SK-N-SH treated with all-trans-retinoic acid at 6 μM for 48 hours (cell line): ENCODE results near the gene ST6GAL1.

Experiments
- ATAC-seq: fragments of 200-7000 bp; cut with Tn5 transposase; 3 replicates; pipeline ENCODE4 v1.9.1; 2020; ENCODE audit warnings: mild to moderate bottlenecking, moderate library complexity
- BACH2 ChIP-seq: fragments of 250-450 bp; sonication (Bioruptor Pico); IDR thresholded peaks from 2 replicates; pipeline ENCODE4 v1.9.0; 2021; ENCODE audit warnings: mild to moderate bottlenecking, borderline replicate concordance
- CSDC2 ChIP-seq: fragments of 250-450 bp; sonication (Bioruptor Pico); IDR thresholded peaks from 2 replicates; pipeline ENCODE4 v1.5.0; 2020; ENCODE audit warnings: mild to moderate bottlenecking, moderate library complexity
- ESRRG ChIP-seq: fragments of 250-450 bp; sonication (Bioruptor Pico); IDR thresholded peaks from 2 replicates; pipeline ENCODE4 v1.6.1; 2021; ENCODE audit warnings: mild to moderate bottlenecking
- GLIS3 ChIP-seq: fragments of 250-450 bp; sonication (Bioruptor Pico); IDR thresholded peaks from 2 replicates; pipeline ENCODE4 v1.5.0; 2020; ENCODE audit warnings: mild to moderate bottlenecking, moderate library complexity
- ISL1 ChIP-seq: fragments of 250-450 bp; sonication (Bioruptor Pico); IDR thresholded peaks from 2 replicates; pipeline ENCODE4 v2.1.2; 2022; ENCODE audit warnings: mild to moderate bottlenecking, moderate library complexity
- PPARA ChIP-seq: fragments of 250-450 bp; sonication (Bioruptor Pico); IDR thresholded peaks from 2 replicates; pipeline ENCODE4 v1.5.0; 2020; ENCODE audit warnings: mild to moderate bottlenecking, borderline replicate concordance
- RARB ChIP-seq: fragments of 250-450 bp; sonication (Bioruptor Pico); IDR thresholded peaks from 2 replicates; pipeline ENCODE4 v1.8.0; 2021; ENCODE audit warnings: mild to moderate bottlenecking, moderate library complexity
- SNAI2 ChIP-seq: fragments of 250-450 bp; sonication (Bioruptor Pico); IDR thresholded peaks from 2 replicates; pipeline ENCODE4 v1.5.0; 2020; ENCODE audit warnings: mild to moderate bottlenecking, moderate library complexity
- TCF4 ChIP-seq: fragments of 250-450 bp; sonication (Bioruptor Pico); IDR thresholded peaks from 2 replicates; pipeline ENCODE4 v1.8.0; 2021; ENCODE audit warnings: mild to moderate bottlenecking, moderate library complexity, borderline replicate concordance
- TOX ChIP-seq: fragments of 250-450 bp; sonication (Bioruptor Pico); IDR thresholded peaks from 2 replicates; pipeline ENCODE4 v1.8.0; 2021; ENCODE audit warnings: mild to moderate bottlenecking, moderate library complexity, borderline replicate concordance
- ZC3H10 ChIP-seq: fragments of 250-450 bp; sonication (Bioruptor Pico); IDR thresholded peaks from 2 replicates; pipeline ENCODE4 v1.5.1; 2021; ENCODE audit warnings: mild to moderate bottlenecking, moderate library complexity
- ZFP30 ChIP-seq: fragments of 450-650 bp; formaldehyde crosslinking; IDR thresholded peaks from 2 replicates; pipeline ENCODE4 v1.5.0; 2022; ENCODE audit warnings: mild to moderate bottlenecking, moderate library complexity
- ZNF565 ChIP-seq: fragments of 450-650 bp; formaldehyde crosslinking; conservative IDR thresholded peaks from 2 replicates; pipeline ENCODE4 v1.5.0; 2020; ENCODE audit warnings: low read depth, mild to moderate bottlenecking, moderate library complexity
- ZNF70 ChIP-seq: fragments of 450-650 bp; formaldehyde crosslinking; IDR thresholded peaks from 2 replicates; pipeline ENCODE4 v1.5.0; 2020; ENCODE audit warnings: mild to moderate bottlenecking, moderate library complexity
- ZNF8 ChIP-seq: fragments of 450-650 bp; formaldehyde crosslinking; IDR thresholded peaks from 2 replicates; pipeline ENCODE4 v1.5.0; 2020; ENCODE audit warnings: mild to moderate bottlenecking, moderate library complexity
- TF ChIP-seq, protein P1 (sequence below): fragments of 250-450 bp; sonication (Bioruptor Pico); IDR thresholded peaks from 2 replicates; pipeline ENCODE4 v1.8.0; 2021; ENCODE audit warnings: low read depth, mild to moderate bottlenecking, moderate library complexity, borderline replicate concordance
- TF ChIP-seq, protein P2 (sequence below): fragments of 250-450 bp; sonication (Bioruptor Pico); IDR thresholded peaks from 2 replicates; pipeline ENCODE4 v1.8.0; 2020; ENCODE audit warnings: mild to moderate bottlenecking, moderate library complexity, borderline replicate concordance
- TF ChIP-seq, protein P3 (sequence below): fragments of 250-450 bp; sonication (Bioruptor Pico); IDR thresholded peaks from 2 replicates; pipeline ENCODE4 v1.5.1; 2020; ENCODE audit warnings: low read depth, mild to moderate bottlenecking, moderate library complexity
- TF ChIP-seq, protein P4 (sequence below): fragments of 250-450 bp; sonication (Bioruptor Pico); IDR thresholded peaks from 2 replicates; pipeline ENCODE4 v1.5.0; 2020; ENCODE audit warnings: mild to moderate bottlenecking, moderate library complexity

The ST6GAL1 gene

DNA sequence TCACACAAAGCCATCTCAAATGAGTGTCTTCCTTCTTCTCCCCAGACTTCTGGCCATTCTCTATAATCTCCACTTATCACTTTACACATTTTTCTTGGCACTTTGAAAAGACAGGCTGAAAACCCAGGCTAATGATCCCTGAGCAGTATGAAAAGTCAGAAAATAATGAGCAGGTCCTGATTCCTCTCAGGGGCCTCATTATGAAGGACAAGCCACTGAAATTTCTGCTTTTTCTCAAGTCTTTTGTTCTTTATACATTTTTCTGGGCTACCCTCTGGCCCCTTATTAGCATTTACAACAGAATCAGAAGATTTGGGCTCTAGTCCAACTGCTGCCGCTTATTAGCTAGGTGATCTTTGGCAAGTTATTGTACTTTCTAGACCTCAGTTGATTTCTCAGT lies 9.5 kb upstream of the ST6GAL1 start:
- ATAC-seq, result no peak
- TF ChIP-seq CSDC2 (CRISPR knock-in tag), result no peak
- no peak for TF ChIP-seq ZNF565 (CRISPR knock-in tag)
- TF ChIP-seq SNAI2, result no peak
- no peak for TF ChIP-seq ZNF70
- TF ChIP-seq, protein P1, sequence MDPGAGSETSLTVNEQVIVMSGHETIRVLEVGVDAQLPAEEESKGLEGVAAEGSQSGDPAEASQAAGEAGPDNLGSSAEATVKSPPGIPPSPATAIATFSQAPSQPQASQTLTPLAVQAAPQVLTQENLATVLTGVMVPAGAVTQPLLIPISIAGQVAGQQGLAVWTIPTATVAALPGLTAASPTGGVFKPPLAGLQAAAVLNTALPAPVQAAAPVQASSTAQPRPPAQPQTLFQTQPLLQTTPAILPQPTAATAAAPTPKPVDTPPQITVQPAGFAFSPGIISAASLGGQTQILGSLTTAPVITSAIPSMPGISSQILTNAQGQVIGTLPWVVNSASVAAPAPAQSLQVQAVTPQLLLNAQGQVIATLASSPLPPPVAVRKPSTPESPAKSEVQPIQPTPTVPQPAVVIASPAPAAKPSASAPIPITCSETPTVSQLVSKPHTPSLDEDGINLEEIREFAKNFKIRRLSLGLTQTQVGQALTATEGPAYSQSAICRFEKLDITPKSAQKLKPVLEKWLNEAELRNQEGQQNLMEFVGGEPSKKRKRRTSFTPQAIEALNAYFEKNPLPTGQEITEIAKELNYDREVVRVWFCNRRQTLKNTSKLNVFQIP (CRISPR knock-in tag), result no peak
- no peak for TF ChIP-seq ZFP30 (CRISPR knock-in tag)
- TF ChIP-seq, protein P2, sequence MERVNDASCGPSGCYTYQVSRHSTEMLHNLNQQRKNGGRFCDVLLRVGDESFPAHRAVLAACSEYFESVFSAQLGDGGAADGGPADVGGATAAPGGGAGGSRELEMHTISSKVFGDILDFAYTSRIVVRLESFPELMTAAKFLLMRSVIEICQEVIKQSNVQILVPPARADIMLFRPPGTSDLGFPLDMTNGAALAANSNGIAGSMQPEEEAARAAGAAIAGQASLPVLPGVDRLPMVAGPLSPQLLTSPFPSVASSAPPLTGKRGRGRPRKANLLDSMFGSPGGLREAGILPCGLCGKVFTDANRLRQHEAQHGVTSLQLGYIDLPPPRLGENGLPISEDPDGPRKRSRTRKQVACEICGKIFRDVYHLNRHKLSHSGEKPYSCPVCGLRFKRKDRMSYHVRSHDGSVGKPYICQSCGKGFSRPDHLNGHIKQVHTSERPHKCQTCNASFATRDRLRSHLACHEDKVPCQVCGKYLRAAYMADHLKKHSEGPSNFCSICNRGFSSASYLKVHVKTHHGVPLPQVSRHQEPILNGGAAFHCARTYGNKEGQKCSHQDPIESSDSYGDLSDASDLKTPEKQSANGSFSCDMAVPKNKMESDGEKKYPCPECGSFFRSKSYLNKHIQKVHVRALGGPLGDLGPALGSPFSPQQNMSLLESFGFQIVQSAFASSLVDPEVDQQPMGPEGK (CRISPR knock-in tag), result no peak

DNA sequence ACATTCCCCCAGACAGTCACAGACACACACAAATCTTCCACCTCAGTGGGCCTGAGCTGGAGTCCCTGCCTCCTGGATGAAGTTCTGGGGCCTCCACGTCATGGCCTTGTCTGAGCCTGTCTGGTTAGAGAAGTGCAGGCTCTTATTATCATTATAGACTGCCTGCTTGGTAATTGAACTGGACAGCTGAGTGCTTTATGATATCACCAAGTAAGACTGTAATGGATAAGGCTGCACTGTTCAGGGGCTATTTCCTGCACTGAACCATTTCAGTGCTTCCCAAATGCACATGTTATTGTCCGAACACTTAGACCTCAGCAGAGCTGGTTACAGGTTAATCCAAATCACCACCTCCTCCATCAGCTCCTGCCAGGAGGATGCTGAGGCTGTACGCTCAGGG lies 8.7 kb upstream of the ST6GAL1 start:
- peak; percentile 72 for ATAC-seq
- TF ChIP-seq, protein P3, sequence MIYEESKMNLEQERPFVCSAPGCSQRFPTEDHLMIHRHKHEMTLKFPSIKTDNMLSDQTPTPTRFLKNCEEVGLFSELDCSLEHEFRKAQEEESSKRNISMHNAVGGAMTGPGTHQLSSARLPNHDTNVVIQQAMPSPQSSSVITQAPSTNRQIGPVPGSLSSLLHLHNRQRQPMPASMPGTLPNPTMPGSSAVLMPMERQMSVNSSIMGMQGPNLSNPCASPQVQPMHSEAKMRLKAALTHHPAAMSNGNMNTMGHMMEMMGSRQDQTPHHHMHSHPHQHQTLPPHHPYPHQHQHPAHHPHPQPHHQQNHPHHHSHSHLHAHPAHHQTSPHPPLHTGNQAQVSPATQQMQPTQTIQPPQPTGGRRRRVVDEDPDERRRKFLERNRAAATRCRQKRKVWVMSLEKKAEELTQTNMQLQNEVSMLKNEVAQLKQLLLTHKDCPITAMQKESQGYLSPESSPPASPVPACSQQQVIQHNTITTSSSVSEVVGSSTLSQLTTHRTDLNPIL, result peak; percentile 54; the same call in 1 of the 2 replicates
- no peak for TF ChIP-seq ZC3H10 (CRISPR knock-in tag)
- TF ChIP-seq ISL1 (CRISPR knock-in tag), result peak; percentile 85
- TF ChIP-seq, all 23 proteins: peak for 2

DNA sequence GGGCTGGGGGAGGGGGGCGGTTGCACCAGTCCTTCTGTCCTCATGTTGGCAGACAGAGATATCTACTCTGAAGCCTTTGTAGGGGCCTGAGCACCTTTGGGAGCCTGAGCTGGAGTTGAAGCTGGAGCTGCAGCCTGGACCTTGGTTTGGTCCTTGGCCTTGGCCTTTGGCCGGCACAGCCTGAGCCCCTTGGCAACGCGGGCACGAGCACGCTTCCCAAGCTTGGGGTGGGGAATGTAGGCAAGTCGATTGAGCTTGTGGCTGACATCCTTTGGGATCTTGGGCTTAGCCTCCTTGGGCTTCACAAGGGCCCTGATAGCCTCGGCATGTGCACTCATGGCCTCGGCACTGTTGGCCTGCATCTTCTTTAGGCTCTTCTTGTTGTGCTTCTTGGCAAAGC lies 8.1 kb upstream of the ST6GAL1 start:
- no peak for TF ChIP-seq SNAI2
- no peak for TF ChIP-seq GLIS3 (CRISPR knock-in tag)
- TF ChIP-seq TCF4 (CRISPR knock-in tag), result no peak
- TF ChIP-seq, protein P1 (CRISPR knock-in tag), result no peak
- TF ChIP-seq ESRRG (CRISPR knock-in tag), result no peak
- no peak for ATAC-seq

DNA sequence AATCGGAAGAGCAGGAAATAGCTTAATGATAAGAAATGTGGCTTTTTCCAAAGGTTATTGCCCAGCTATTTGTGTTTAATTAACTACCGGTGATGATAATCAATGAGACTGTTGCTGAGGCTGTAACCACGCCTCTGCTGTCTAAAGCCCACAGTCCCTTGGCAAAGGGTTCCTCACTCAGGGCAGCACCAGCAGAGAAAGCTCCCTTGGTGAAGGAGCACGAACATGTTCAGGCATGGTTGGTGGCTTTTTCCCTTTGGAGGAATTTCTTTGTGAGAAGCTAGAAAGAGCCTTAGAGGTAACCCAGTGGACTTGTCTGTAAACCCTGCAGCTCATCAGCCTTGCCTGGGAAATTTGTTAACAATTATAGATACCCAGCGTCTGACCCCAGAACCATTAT lies 7.5 kb upstream of the ST6GAL1 start:
- no peak for TF ChIP-seq TOX (CRISPR knock-in tag)
- no peak for TF ChIP-seq BACH2
- TF ChIP-seq, protein P4, sequence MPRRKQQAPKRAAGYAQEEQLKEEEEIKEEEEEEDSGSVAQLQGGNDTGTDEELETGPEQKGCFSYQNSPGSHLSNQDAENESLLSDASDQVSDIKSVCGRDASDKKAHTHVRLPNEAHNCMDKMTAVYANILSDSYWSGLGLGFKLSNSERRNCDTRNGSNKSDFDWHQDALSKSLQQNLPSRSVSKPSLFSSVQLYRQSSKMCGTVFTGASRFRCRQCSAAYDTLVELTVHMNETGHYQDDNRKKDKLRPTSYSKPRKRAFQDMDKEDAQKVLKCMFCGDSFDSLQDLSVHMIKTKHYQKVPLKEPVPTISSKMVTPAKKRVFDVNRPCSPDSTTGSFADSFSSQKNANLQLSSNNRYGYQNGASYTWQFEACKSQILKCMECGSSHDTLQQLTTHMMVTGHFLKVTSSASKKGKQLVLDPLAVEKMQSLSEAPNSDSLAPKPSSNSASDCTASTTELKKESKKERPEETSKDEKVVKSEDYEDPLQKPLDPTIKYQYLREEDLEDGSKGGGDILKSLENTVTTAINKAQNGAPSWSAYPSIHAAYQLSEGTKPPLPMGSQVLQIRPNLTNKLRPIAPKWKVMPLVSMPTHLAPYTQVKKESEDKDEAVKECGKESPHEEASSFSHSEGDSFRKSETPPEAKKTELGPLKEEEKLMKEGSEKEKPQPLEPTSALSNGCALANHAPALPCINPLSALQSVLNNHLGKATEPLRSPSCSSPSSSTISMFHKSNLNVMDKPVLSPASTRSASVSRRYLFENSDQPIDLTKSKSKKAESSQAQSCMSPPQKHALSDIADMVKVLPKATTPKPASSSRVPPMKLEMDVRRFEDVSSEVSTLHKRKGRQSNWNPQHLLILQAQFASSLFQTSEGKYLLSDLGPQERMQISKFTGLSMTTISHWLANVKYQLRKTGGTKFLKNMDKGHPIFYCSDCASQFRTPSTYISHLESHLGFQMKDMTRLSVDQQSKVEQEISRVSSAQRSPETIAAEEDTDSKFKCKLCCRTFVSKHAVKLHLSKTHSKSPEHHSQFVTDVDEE (CRISPR knock-in tag), result no peak
- no peak for TF ChIP-seq ZFP30 (CRISPR knock-in tag)
- TF ChIP-seq CSDC2 (CRISPR knock-in tag), result no peak
- TF ChIP-seq ESRRG (CRISPR knock-in tag), result no peak
- TF ChIP-seq, protein P2 (CRISPR knock-in tag), result no peak
- TF ChIP-seq RARB (CRISPR knock-in tag), result no peak
- no peak for TF ChIP-seq PPARA
- no peak for TF ChIP-seq ZNF8 (CRISPR knock-in tag)
- TF ChIP-seq, all 23 proteins: peak for 0
- ATAC-seq, result no peak
